HG03571 (cell line): ENCODE results near the gene GPR32.
"Not testable (repeated sequence)": the region's sequence is repeated elsewhere in the genome, so short reads cannot be mapped to it uniquely, and the experiment has no call there.

Experiments used
- ATAC-seq: cut with Tn5 transposase; IDR thresholded peaks from one replicate; pipeline ENCODE4 v1.9.1; 2021; ENCODE audit not compliant: unreplicated experiment

Gene GPR32

DNA sequence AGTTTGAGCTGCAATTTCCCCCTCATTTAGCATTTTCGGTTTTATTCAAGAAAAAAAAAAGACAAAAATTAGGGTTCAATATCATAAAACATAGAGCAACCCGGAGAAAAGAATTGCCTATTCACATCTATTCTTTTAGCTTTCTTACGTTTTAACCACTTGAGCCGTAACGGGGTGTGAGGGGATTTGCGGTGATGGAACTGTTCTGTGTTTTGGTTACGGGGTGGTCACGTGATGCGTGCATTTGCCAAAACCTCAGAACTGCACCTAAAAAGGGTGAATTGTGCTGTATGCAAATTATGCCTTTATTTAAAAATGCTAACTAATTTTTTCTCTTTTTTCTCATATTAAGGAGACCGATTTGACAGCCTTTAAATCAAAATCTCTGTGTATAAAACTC is 25.0 kb upstream of the GPR32 start:
- ATAC-seq, result no peak

DNA sequence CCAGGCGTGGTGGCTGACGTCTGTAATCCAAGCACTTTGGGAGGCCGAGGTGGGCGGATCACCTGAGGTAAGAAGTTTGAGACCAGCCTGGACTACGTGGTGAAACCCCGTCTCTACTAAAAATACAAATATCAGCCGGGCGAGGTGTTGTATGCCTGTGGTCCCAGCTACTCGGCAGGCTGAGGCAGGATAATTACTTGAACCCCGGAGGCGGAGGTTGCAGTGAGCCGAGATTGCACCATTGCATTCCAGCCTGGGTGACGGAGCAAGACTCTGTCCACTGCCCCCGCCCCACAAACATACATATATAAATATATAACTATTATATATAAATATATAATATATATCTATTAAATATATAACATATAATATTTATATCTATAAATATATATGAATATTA is 23.1 kb upstream of the GPR32 start:
- ATAC-seq, result not testable (repeated sequence)

DNA sequence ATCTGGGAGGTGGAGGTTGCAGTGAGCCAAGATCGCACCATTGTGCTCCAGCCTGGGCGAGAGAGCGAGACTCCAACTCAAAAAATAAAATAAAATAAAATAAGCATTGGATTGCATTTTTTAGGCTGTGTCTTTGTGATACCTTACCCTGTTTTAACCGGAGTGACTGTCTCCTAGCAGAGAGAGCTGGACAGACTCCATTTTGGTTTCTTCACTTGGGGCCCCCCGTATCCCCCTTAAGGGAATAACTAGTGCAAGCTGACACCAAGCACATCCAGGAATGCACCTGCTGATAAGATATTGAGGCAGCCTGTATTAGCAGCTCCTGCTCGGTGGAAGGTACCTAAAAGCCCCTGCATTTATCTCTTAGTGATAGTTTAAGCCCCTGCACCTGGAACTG is 20.8 kb upstream of the GPR32 start:
- ATAC-seq, result no peak

DNA sequence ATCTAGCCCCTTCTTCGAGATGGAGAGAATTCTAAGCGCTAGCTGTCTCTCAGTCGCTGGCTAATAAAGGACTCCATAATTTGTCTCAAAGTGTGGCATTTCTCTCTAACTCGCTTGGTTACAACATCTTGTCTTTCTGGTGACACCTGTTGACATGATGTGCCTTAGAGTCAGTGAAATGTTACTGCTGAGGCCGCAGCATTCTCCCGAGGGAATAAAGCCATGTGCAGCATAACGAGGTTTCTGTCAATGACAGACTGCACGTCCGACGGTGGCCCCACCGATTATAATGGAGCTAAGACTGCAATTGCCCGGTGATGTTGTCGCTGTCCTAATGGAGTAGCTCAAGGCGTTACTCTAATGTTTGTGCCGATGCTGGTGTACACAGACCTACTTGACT is 20.3 kb upstream of the GPR32 start:
- ATAC-seq, result no peak

DNA sequence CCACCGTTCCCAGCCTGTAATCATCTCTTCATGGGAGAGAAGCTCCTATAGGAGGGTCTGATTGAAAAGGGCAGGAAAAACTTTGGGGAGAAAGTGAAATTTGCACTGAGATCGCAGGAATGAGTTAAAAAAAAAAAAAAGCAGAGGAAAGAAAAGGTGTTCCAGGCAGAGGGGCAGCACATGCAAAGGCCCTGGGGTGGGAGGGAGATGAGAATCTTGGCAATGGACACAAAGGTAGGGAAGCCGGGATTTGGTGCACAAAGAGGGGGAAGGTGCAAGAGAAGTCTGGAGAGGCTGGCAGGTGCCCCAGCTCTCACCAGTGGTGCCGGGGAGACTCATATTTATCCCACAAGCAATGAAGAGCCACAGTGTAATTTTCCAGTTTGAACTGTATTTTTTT is 16.4 kb upstream of the GPR32 start:
- no peak for ATAC-seq

DNA sequence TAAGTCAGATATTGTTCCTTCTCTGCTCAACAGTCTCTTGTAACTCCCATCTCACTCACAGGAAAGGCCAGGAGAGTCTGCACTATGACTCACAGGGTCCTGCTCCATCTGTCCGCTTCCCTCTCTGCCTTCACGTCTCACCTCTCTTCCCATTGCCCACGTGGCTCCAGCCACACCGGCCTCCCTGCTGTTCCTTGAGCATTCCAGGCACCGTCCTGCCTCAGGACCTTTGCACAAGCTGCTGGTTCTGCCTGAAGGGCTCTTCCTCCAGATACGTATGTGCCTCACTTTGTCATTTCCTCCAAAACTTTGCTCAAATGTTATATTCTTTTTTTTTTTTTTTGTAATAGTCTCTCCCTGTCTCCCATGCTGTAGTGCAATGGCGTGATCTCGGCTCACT is 14.0 kb upstream of the GPR32 start:
- not testable (repeated sequence) for ATAC-seq

DNA sequence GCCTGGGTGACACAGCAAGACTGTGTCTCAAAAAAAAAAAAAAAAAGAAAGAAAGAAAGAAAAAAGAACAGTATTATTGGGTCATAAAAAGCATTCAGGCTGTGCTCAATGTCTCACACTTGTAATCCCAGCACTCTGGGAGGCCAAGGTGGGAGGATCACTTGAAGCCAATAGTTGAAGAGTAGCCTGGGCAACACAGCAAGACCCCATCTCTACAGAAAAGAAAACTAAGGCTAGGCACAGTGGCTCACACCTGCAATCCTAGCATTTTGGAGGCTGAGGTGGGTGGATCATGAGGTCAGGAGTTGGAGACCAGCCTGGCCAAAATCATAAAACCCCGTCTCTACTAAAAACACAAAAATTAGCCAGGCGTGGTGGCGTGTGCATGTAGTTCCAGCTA is 12.6 kb upstream of the GPR32 start:
- ATAC-seq, result not testable (repeated sequence)

DNA sequence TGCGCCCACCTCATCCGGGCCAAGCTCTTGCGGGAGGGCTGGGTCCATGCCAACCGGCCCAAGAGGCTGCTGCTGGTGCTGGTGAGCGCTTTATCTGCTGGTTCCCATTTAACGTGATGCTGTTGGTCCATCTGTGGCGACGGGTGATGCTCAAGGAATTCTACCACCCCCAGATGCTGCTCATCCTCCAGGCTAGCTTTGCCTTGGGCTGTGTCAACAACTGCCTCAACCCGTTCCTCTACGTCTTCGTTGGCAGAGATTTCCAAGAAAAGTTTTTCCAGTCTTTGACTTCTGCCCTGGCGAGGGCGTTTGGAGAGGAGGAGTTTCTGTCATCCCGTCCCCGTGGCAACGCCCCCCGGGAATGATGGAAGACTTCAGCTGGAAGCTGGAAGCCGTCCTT is 11.2 kb upstream of the GPR32 start:
- ATAC-seq, result not testable (repeated sequence)

DNA sequence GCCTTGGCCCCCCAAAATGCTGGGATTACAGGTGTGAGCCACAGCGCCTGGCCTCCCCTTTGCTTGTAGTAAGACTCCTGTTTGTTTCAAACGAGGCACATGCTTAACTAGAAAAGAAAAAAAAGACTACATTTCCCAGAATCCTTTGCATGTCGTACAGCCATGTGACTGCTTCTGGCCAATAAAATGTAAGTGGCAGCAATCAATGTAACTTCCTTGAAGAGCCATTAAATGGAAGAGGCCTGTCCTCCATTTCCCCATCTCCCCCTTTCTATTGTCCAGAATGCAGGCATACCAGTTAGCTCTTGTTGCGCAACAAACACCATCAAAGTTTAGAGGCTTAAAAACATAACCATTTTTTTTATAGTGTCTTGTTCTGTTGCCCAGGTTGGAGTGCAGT is 10.4 kb upstream of the GPR32 start:
- no peak for ATAC-seq

DNA sequence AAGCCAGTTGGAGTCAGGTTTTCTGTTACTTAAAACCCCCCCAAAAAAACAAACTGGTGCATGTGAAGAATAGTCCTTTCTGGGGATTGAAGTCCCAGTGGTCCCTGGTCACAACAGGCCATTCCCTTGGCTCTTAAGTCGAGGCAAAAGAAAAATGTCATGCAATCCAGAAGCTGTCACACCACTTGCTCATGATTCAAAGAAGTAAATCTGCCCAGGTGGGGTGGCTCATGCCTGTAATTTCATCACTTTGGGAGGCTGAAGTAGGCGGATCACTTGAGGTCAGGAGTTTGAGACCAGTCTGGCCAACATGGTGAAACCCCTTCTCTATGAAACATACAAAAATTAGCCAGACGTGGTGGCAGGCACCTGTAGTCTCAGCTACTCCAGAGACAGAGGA is 8.8 kb upstream of the GPR32 start:
- ATAC-seq, result not testable (repeated sequence)

DNA sequence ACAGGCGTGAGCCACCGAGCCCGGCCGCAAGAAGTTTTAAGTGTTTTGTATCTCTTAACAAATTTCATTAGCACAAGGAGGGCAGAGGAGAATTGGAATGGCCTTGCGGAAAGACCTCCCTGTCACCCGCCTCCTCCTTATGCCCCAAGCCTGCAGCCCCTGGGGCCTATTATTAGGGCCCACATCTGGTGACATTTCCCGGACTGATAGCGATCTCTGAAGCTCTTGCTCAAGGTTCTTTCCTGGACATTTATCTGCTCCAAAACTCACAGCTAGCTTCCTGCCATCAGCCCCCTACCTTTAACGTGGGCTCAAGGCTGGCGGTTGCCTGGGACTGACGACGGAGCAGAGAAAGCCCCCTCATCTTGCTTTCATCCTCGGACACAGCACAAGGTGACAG is 6.7 kb upstream of the GPR32 start:
- ATAC-seq, result not testable (repeated sequence)

DNA sequence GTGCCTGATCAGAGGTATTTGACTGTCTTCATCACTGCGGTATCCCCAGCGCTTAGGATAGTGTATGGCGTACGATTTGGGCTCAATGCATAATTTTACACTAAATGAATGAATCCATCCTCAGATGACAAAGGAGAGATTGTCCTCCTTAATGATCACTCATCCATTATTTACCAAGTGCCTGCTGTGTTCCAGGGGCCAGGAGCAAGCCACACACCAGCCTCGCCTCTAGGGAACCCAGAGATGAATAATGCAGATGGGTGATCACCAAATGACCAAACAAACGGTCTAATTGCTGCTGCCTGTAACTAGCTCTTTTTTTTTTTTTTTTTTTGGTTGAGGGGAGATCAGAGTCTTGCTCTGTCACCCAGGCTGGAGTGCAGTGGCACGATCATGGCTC is 5.9 kb upstream of the GPR32 start:
- no peak for ATAC-seq

DNA sequence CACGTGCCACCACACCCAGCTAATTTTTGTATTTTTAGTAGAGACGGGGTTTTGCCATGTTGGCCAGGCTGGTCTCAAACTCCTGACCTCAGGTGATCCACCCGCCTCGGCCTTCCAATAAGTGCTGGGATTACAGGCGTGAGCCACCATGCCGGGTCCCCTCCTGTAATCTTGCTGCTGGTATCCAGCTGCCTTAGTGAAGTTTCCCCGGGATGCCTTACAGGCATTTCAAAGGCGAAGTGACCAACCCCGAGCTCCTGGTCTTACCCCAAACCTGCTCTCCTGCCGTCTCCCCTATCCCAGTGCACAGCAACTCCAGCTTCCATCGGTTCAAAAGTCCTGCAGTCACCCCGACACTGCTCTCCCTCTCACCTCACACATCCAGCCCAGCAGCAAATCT is 3.5 kb upstream of the GPR32 start:
- ATAC-seq, result not testable (repeated sequence)

DNA sequence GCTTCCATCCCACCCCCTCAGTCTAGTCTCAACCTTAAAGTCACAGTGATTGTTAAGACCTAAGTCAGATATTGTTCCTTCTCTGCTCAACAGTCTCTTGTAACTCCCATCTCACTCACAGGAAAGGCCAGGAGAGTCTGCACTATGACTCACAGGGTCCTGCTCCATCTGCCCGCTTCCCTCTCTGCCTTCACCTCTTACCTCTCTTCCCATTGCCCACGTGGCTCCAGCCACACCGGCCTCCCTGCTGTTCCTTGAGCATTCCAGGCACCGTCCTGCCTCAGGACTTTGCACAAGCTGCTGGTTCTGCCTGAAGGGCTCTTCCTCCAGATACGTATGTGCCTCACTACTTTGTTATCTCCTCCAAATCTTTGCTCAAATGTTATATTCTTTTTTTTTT is 3.0 kb upstream of the GPR32 start:
- not testable (repeated sequence) for ATAC-seq

DNA sequence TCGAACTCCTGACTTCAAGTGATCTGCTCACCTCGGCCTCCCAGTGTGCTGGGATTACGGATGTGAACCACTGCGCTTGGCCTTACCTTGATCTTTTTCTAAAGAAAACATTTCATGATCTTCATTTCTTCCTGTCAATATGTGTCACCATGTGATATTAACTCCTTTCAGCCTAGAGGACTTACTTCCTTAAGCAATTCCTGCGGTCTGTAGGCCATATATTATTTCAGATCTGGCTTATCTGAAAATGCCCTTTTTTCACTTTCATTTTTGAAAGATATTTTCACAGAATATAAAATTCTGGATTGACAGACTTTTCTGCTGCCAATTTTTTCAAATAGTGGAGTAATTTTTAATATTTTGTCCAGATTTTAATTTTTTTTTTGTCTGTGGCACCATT is 2.0 kb upstream of the GPR32 start:
- ATAC-seq, result no peak

DNA sequence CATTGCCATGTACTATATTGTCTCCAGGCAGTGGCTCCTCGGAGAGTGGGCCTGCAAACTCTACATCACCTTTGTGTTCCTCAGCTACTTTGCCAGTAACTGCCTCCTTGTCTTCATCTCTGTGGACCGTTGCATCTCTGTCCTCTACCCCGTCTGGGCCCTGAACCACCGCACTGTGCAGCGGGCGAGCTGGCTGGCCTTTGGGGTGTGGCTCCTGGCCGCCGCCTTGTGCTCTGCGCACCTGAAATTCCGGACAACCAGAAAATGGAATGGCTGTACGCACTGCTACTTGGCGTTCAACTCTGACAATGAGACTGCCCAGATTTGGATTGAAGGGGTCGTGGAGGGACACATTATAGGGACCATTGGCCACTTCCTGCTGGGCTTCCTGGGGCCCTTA is 624 bp downstream of the GPR32 start:
- ATAC-seq, result no peak

DNA sequence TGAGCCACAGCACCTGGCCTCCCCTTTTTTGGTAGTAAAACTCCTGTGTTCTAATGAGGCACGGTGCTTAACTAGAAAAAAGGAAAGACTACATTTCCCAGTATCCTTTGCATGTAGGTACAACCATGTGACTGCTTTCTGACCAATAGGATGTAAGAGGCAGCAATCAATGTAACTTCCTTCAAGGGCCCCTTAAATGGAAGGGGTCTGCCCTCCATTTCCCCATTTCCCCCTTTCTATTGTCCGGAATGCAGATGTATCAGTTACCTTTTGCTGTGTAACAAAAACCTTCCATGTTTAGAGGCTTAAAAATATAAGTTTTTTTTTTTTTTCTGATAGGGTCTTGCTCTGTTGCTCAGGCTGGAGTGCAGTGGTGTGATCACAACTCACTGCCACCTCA is 2.2 kb downstream of the GPR32 start:
- no peak for ATAC-seq

DNA sequence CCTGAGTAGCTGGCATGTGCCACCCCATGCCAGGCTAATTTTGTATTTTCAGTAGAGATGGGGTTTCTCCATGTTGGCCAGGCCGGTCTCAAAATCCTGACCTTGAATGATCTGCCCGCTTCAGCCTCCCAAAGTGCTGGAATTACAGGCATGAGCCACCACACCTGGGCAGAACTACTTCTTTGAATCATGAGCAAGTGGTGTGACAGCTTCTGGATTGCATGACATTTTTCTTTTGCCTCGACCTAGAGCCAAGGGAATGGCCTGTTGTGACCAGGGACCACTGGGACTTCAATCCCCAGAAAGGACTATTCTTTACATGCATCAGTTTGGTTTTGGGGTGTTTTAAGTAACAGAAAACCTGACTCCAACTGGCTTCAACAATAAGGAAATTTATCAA is 2.6 kb downstream of the GPR32 start:
- ATAC-seq, result not testable (repeated sequence)

DNA sequence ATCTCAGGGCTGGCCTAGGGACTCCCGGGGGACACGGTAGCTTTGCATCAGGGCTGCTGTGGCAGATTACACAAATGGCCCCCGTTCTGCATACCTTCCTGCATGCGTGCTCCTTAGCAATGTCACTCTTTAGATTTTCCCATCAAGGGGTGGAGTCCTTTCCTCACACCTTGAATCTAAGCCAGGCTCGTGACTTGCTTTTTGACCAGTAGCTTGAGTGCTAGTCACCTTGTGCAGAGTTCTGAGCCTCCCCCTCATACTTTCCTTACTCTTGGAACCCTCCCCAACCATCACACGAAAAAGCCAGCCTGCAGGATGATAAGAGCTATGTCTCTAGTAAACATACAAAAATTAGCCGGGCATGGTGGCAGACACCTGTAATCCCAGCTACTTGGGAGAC is 3.2 kb downstream of the GPR32 start:
- ATAC-seq, result not testable (repeated sequence)

DNA sequence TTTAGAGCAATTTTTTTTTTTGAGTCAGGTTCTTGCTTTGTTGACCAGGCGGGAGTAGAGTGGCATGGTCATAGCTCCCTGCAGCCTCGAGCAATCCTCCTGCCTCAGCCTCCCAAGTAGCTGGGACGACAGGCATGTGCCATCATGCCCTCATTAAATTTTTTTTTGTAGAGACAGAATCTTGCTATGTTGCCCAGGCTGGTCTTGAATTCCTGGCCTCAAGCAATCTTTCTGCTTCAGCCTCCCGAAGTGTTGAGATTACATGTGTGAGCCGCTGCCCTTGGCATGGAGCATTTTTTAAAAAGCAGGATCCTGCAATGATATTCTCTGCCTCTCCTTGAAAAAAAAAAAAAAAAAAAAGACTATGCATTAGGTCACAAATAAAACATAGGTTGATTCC is 5.9 kb downstream of the GPR32 start:
- no peak for ATAC-seq

DNA sequence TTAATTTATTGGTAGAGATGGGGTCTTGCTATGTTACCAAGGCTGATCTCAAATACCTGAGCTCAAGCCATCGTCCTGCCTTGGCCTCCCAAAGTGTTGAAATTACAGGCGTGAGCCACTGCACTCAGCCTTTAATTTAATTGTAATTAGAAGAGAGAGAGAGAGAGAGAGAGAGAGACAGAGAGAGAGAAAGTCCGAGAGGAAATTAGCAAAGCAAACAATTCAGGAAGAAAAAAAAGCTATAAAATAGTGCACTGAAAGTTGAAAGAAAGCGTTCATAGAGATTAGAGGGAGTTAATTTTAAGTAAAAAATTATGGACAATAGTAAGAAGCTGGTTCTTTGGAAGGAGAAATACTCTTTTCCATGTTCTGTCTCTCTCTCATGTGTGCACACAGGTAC is 7.0 kb downstream of the GPR32 start:
- no peak for ATAC-seq

DNA sequence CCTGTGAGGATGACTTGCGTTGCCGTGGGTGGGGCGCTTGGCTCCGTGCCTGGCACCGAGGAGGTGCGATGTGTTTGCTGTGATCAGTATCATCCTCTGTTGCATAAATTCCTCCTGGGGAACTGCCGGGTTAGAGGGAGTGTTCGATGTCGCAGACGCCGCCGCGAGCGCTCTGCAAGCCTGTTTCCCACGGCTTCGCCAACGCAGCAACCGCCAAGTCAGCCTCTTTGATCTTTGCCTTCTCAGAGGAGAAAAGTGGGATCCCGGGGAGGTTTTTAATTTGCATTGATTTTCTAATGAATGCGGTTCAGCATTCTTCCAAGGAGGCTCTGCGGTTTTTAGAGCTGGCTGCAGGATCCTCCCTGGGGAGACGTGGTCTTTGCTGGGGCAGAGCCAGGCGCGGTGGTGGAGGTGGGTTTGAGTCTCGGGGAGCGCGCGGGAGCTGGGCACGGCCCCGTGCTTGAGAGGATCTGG is 7.6 kb downstream of the GPR32 start:
- no peak for ATAC-seq

DNA sequence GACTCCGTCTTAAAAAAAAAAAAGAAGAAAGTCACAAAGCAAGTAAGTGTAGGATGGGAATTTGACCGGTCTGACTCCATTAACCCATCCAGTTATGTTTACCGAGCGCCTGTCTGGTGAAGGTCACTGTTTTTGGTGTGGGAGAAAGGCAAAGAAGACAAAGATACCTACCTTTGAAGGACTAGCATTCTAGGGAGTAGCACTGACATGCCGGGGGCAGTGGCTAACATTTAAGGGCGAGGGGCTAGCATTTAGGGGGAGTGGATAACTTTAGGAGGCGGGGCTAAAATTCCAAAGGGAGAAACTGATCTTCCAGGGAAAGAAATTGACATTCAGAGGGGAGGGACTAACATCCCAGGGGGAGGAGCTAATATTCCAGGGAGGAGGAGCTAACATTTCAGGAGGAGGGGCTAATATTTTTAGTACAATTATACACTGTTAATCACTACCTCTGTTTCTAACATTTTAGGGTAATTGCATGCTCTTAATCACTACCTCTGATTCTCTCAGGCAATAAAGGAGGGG is 8.7 kb downstream of the GPR32 start:
- ATAC-seq, result no peak
